Neural cell (in vitro differentiated cells): ENCODE results near the gene RAB1B. TPM values are rescaled to one million over a fixed set of nuclear protein-coding genes. Genes with fewer than 3 reads are reported as not detected.

Experiments used
- H2AFZ ChIP-seq: fragments of 200-600, 300-800 bp; sonication (generic), shearing (Covaris generic); 2 replicates; pipeline ENCODE4 v1.6.0; 2014; ENCODE audit warnings: low read depth, mild to moderate bottlenecking, antibody characterized with exemption, low read length, moderate library complexity
- H3F3A ChIP-seq: fragments of 200-600 bp; shearing (Covaris generic); 2 replicates; pipeline ENCODE4 v1.6.1; 2016; ENCODE audit warnings: mild to moderate bottlenecking, moderate library complexity, mixed read lengths, antibody characterized with exemption, low read length; ENCODE audit not compliant: insufficient read depth, poor library complexity, severe bottlenecking
- H3K27ac ChIP-seq: fragments of 200-600, 300-800 bp; sonication (generic), shearing (Covaris generic); 2 replicates; pipeline ENCODE4 v1.5.1; 2014; ENCODE audit warnings: mild to moderate bottlenecking, low read length, moderate library complexity
- H3K27me3 ChIP-seq: fragments of 300-800, 200-600 bp; sonication (generic), shearing (Covaris generic); 2 replicates; pipeline ENCODE4 v1.6.0; 2014; ENCODE audit warnings: mild to moderate bottlenecking, low read depth, low read length, moderate library complexity; ENCODE audit not compliant: insufficient read depth
- H3K36me3 ChIP-seq: fragments of 300-800, 200-600 bp; sonication (generic), shearing (Covaris generic); 2 replicates; pipeline ENCODE4 v1.5.1; 2014; ENCODE audit warnings: mild to moderate bottlenecking, antibody characterized with exemption, low read length, moderate library complexity; ENCODE audit not compliant: insufficient read depth
- H3K4me2 ChIP-seq: fragments of 300-800, 200-600 bp; sonication (generic), shearing (Covaris generic); 2 replicates; pipeline ENCODE4 v1.6.0; 2014; ENCODE audit warnings: mild to moderate bottlenecking, low read length
- H3K4me3 ChIP-seq: fragments of 300-800, 200-600 bp; sonication (generic), shearing (Covaris generic); 2 replicates; pipeline ENCODE4 v1.5.1; 2014; ENCODE audit warnings: mild to moderate bottlenecking, low read length, moderate library complexity
- H3K79me2 ChIP-seq: fragments of 200-600 bp; shearing (Covaris generic); replicated peaks from 2 replicates; pipeline ENCODE4 v1.6.0; 2014; ENCODE audit warnings: mild to moderate bottlenecking, low read length, moderate library complexity; ENCODE audit not compliant: insufficient read depth
- H3K9ac ChIP-seq: fragments of 300-800, 200-600 bp; sonication (generic), shearing (Covaris generic); 2 replicates; pipeline ENCODE4 v1.6.1; 2016; ENCODE audit warnings: mild to moderate bottlenecking, low read length, mixed read lengths
- H3K9me2 ChIP-seq: fragments of 200-600 bp; shearing (Covaris generic); 2 replicates; pipeline ENCODE4 v1.6.1; 2016; ENCODE audit warnings: mild to moderate bottlenecking, low read length, mixed read lengths; ENCODE audit not compliant: insufficient read depth
- H3K9me3 ChIP-seq: fragments of 200-600, 300-800 bp; sonication (generic), shearing (Covaris generic); 2 replicates; pipeline ENCODE4 v1.6.1; 2016; ENCODE audit warnings: mild to moderate bottlenecking, mixed run types, low read length, moderate library complexity, mixed read lengths
- H4K20me1 ChIP-seq: fragments of 200-600 bp; shearing (Covaris generic); 2 replicates; pipeline ENCODE4 v1.6.1; 2016; ENCODE audit warnings: mild to moderate bottlenecking, mixed run types; ENCODE audit not compliant: insufficient read depth
- EP300 ChIP-seq: fragments of 450-650 bp; conservative IDR thresholded peaks from 2 replicates; pipeline ENCODE4 v1.6.1; 2014; ENCODE audit warnings: antibody characterized with exemption, mild to moderate bottlenecking, moderate library complexity; ENCODE audit not compliant: poor library complexity, severe bottlenecking
- EZH2 ChIP-seq: fragments of 200-600, 300-800 bp; shearing (Covaris generic), sonication (generic); IDR thresholded peaks from 2 replicates; pipeline ENCODE4 v1.6.1; 2014; ENCODE audit warnings: antibody characterized with exemption, low read length, borderline replicate concordance, mild to moderate bottlenecking; ENCODE audit not compliant: insufficient read depth, poor library complexity, severe bottlenecking
- MXI1 ChIP-seq: fragments of 450-650 bp; conservative IDR thresholded peaks from 2 replicates; pipeline ENCODE4 v1.6.1; 2014; ENCODE audit warnings: antibody characterized with exemption, mild to moderate bottlenecking; ENCODE audit not compliant: poor library complexity, severe bottlenecking
- POLR2AphosphoS5 ChIP-seq: IDR thresholded peaks from 2 replicates; pipeline ENCODE4 v1.6.1; 2012
- RAD21 ChIP-seq: fragments of 450-650 bp; conservative IDR thresholded peaks from 2 replicates; pipeline ENCODE4 v1.6.1; 2014; ENCODE audit warnings: antibody characterized with exemption, mild to moderate bottlenecking, moderate library complexity
- SMC3 ChIP-seq: fragments of 450-650 bp; conservative IDR thresholded peaks from 2 replicates; pipeline ENCODE4 v1.6.1; 2014; ENCODE audit warnings: antibody characterized with exemption, mild to moderate bottlenecking, moderate library complexity; ENCODE audit not compliant: poor library complexity
- TAF1 ChIP-seq: IDR thresholded peaks from 2 replicates; pipeline ENCODE4 v1.6.1; 2012; ENCODE audit warnings: low read depth
- polyA plus RNA-seq: library from polyadenylated mRNA; depleted of rRNA; stranded (reverse); fragments of >200 nt; gene quantifications from 2 replicates; pipeline ENCODE4 v1.2.3, GENCODE V29; 2014
- TF ChIP-seq, protein P1 (sequence below): IDR thresholded peaks from 2 replicates; pipeline ENCODE4 v1.6.1; 2012; ENCODE audit warnings: borderline replicate concordance
- TF ChIP-seq, protein P2 (sequence below): fragments of 450-650 bp; IDR thresholded peaks from 2 replicates; pipeline ENCODE4 v1.5.1; 2014; ENCODE audit warnings: antibody characterized with exemption, mild to moderate bottlenecking, moderate library complexity; ENCODE audit not compliant: poor library complexity, severe bottlenecking

Gene RAB1B
- polyA plus RNA-seq, 1 donor from 2014 or later = 27.2 TPM

DNA sequence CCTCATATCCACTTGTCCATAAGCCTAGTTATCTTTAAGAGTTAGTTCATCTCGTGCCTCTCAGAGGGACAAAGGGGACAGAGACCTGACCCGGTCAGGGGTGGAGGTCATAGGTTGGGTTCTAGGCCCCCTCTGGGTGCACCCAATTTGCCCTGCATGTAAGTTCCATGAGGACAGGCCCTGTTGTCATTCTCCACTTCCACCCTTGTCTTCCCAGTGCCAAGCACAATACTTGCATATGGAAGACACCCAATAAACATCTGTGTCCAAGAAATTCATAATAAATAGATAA is 21.8 kb downstream of the RAB1B start:
- Histone ChIP-seq H4K20me1 (no peaks in the 10 kb centered on the region), H3K36me3 (no peaks in the 10 kb centered on the region), H3K27ac (no peak overlapping the region), H3K9ac (peak overlapping the region; percentile 84), H3K79me2 (peaks cover 17% of the 10 kb centered on the region), H3K9me3 (no peaks in the 10 kb centered on the region), H3K4me2 (no peak overlapping the region), H2AFZ (no peak overlapping the region), H3K4me3 (peak overlapping the region; percentile 86), H3K9me2 (no peaks in the 10 kb centered on the region), H3K27me3 (peaks cover 32% of the 10 kb centered on the region), H3F3A (no peaks in the 10 kb centered on the region)
- TF ChIP-seq POLR2AphosphoS5 (no peak), TAF1 (no peak), MXI1 (no peak), EZH2 (no peak), RAD21 (no peak), SMC3 (no peak), EP300 (no peak)
- TF ChIP-seq, protein P1, sequence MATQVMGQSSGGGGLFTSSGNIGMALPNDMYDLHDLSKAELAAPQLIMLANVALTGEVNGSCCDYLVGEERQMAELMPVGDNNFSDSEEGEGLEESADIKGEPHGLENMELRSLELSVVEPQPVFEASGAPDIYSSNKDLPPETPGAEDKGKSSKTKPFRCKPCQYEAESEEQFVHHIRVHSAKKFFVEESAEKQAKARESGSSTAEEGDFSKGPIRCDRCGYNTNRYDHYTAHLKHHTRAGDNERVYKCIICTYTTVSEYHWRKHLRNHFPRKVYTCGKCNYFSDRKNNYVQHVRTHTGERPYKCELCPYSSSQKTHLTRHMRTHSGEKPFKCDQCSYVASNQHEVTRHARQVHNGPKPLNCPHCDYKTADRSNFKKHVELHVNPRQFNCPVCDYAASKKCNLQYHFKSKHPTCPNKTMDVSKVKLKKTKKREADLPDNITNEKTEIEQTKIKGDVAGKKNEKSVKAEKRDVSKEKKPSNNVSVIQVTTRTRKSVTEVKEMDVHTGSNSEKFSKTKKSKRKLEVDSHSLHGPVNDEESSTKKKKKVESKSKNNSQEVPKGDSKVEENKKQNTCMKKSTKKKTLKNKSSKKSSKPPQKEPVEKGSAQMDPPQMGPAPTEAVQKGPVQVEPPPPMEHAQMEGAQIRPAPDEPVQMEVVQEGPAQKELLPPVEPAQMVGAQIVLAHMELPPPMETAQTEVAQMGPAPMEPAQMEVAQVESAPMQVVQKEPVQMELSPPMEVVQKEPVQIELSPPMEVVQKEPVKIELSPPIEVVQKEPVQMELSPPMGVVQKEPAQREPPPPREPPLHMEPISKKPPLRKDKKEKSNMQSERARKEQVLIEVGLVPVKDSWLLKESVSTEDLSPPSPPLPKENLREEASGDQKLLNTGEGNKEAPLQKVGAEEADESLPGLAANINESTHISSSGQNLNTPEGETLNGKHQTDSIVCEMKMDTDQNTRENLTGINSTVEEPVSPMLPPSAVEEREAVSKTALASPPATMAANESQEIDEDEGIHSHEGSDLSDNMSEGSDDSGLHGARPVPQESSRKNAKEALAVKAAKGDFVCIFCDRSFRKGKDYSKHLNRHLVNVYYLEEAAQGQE = no peak
- TF ChIP-seq, protein P2, sequence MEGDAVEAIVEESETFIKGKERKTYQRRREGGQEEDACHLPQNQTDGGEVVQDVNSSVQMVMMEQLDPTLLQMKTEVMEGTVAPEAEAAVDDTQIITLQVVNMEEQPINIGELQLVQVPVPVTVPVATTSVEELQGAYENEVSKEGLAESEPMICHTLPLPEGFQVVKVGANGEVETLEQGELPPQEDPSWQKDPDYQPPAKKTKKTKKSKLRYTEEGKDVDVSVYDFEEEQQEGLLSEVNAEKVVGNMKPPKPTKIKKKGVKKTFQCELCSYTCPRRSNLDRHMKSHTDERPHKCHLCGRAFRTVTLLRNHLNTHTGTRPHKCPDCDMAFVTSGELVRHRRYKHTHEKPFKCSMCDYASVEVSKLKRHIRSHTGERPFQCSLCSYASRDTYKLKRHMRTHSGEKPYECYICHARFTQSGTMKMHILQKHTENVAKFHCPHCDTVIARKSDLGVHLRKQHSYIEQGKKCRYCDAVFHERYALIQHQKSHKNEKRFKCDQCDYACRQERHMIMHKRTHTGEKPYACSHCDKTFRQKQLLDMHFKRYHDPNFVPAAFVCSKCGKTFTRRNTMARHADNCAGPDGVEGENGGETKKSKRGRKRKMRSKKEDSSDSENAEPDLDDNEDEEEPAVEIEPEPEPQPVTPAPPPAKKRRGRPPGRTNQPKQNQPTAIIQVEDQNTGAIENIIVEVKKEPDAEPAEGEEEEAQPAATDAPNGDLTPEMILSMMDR = no peak

DNA sequence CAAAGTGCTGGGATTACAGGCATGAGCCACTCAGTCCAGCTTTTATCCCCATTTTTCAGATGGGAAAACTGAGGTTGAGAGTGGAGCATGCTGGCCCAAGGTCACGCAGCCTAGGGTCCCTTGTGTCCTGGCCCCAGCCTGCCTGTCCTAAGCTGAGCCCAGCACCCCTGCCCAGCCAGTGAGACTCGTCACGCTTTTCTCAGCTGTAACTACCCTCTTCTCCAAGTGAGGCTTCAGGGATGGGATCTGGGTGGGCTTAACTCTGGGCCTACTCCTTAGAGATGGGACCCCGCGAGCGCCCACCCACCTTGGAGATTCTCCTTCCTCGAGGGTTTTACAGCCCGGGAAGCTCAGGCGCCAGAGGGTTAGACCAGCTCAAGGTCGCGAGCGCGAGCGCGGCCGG is 22.9 kb downstream of the RAB1B start:
- Histone ChIP-seq H3K4me3 (peak overlapping the region; percentile 73), H3K4me2 (no peak overlapping the region), H3F3A (no peaks in the 10 kb centered on the region), H3K27me3 (peaks cover 32% of the 10 kb centered on the region), H3K36me3 (no peaks in the 10 kb centered on the region), H4K20me1 (no peaks in the 10 kb centered on the region), H2AFZ (no peak overlapping the region), H3K9me3 (no peaks in the 10 kb centered on the region), H3K9ac (peak overlapping the region; percentile 78), H3K9me2 (no peaks in the 10 kb centered on the region), H3K27ac (no peak overlapping the region), H3K79me2 (peaks cover 17% of the 10 kb centered on the region)
- TF ChIP-seq, protein P1 = no peak
- TF ChIP-seq POLR2AphosphoS5 (peak; percentile 39), MXI1 (no peak), EP300 (no peak)
